ENCODE measurements around the gene SURF1.
"Not testable (repeated sequence)": the region's sequence is repeated elsewhere in the genome, so short reads cannot be mapped to it uniquely, and the experiment has no call there.

DNA sequence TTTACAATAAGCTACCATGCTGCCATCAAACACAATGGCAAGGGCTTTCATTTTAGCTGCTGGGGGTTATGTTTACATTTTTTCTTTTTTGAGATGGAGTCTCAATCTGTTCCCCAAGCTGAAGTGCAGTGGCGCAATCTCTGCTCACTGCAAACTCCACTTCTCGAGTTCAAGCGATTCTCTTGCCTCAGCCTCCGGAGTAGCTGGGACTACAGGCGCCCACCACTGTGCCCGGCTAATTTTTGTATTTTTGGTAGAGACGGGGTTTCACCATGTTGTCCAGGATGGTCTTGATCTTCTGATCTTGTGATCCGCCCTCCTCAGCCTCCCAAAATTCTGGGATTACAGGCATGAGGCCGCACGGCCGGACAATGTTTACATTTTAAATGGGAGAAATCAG lies 21.4 kb downstream of the SURF1 start:
- TF ChIP-seq, protein P1, sequence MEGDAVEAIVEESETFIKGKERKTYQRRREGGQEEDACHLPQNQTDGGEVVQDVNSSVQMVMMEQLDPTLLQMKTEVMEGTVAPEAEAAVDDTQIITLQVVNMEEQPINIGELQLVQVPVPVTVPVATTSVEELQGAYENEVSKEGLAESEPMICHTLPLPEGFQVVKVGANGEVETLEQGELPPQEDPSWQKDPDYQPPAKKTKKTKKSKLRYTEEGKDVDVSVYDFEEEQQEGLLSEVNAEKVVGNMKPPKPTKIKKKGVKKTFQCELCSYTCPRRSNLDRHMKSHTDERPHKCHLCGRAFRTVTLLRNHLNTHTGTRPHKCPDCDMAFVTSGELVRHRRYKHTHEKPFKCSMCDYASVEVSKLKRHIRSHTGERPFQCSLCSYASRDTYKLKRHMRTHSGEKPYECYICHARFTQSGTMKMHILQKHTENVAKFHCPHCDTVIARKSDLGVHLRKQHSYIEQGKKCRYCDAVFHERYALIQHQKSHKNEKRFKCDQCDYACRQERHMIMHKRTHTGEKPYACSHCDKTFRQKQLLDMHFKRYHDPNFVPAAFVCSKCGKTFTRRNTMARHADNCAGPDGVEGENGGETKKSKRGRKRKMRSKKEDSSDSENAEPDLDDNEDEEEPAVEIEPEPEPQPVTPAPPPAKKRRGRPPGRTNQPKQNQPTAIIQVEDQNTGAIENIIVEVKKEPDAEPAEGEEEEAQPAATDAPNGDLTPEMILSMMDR (IDR thresholded peaks at IDR 0.05), result not testable (repeated sequence)
- not testable (repeated sequence) for TF ChIP-seq ZFX (IDR thresholded peaks at IDR 0.05; ENCODE audit: borderline replicate concordance)

All from 22Rv1 (cell line).